ENCODE measurements around the gene UBTD1. TPM values are rescaled to one million over a fixed set of nuclear protein-coding genes. Genes with fewer than 3 reads are reported as not detected.

Gene UBTD1
- total RNA-seq, 1 donor from 2014 or later: 1.7 TPM

DNA sequence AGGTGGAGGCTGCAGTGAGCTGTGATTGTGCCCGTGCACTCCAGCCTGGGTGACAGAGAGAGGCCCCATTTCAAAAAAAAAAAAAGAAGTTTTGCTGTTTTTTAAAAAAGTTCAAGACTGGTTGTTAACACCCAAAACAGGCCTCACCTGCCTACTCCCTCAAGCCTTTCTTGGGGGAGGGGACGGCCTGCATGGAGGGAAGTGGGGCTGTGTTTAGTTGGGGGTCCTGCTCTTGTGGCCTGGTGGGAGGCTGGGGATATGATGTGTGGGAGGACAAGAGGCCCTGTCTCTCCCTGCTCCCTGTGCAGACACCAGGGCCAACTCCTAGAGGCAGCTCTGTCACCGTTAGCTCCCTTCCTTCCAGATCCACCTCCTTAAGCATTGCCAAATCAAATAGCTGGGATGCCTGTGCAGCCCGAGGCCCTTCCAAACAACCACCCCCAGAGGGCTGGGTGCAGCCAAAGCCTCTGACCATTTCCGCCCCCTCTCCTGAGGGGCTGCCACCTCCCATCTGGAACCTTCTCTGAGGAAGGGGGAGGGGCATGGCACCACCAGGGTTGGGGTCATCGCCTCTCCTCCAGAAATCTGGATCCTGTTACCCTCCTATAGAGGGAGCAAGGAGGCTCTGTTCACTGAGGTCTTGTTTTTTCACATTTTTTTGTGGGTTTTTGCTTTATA is 40.9 kb downstream of the UBTD1 start:
- intact Hi-C loops (cut with micrococcal nuclease): no loop called here
- Mint-ChIP-seq H3K9me3 (no peaks in the 10 kb centered on the region), H3K36me3 (ENCODE audit: low read depth) (no peaks in the 10 kb centered on the region), H3K4me1 (ENCODE audit: low read depth) (peaks cover 21% of the 10 kb centered on the region), H3K4me3 (no peak overlapping the region), H3K27ac (peak overlapping the region; percentile 52), H3K27me3 (ENCODE audit: insufficient read depth) (peaks cover 2% of the 10 kb centered on the region)
- DNase-seq (ENCODE audit: low spot score): no peak

DNA sequence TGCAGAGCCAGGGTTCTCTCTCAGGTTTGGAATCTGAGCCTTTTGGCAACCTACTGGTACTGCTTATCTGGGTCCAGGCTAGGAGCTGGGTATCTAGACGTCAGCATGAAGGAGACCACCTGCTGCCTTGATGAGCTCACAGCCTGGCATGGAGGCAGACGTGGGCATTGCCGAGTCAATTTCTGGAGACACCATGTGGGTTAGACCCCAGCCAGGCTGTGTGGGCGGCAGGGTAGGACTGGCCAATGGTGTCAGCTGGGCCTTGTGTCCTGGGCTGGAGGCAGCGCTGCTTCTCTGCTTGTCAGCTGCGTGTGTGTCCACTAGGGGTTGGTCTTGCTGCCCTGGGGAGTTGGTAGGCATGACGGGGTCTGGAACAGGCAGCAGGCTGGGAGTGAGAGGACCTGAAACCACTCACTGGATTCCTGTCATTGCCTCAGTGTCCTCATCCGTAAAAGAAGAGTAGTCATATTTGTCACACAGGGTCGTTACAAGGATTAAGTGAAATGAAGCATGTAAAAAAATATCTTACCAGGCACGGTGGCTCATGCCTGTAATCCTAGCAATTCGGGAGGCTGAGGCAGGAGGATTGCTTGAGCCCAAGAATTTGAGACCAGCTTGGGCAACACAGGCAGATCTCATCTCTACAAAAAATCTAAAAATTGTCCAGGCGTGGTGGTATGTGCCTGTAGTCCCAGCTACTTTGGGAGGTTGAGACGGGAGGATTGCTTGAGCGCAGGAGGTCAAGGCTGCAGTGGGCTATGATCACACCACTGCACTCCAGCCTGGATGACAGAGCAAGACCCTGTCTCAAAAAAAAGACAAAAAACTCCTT is 42.2 kb downstream of the UBTD1 start:
- peaks cover 2% of the 10 kb centered on the region for H3K27me3 Mint-ChIP-seq (ENCODE audit: insufficient read depth)
- no peaks in the 10 kb centered on the region for H3K9me3 Mint-ChIP-seq
- intact Hi-C loops (cut with micrococcal nuclease): no loop called here
- no peak overlapping the region for H3K27ac Mint-ChIP-seq
- H3K4me3 Mint-ChIP-seq: no peak overlapping the region
- no peaks in the 10 kb centered on the region for H3K36me3 Mint-ChIP-seq (ENCODE audit: low read depth)
- DNase-seq (ENCODE audit: low spot score): no peak
- H3K4me1 Mint-ChIP-seq (ENCODE audit: low read depth): peaks cover 29% of the 10 kb centered on the region

DNA sequence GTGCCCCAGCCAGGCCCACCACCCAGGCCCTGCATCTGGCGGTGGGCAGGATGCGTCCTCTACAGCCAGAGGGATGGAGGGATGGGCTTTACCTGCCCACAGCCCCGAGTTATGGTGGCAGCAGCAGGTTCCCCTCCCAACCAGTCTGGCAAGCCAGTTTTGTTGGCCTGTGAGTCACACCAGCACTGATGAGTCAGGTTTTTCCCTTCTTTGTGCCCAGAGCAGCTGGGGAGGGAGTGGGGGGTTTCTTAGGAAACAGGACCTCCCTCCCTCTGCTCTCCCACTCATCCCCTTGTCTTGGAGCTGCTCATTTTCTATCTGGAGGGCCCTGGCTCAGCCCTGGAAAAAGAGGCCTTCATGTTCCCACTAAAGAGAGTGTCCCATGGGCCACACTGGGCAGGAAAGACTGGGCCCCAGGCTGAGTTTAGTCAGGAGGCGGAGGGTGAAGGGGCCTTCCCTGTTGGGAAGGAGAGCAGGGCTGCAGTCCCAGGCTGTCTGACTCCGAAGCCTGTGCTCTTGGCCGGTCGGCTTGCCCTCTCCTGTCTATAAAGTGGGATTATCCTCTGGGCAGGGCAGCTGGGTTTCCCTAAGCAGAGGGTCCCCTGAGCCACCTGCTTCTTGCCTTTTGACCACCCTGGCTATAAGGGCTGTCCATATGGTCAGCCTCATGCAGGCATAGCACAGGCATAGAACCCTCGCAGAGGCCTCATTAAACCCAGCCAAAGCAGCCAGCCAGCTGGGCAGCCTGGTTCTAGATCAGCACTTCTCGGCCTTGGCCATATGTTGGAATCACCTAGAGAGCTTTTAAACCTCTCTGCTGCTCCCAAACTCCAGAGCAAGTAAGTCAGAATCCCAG is 43.7 kb downstream of the UBTD1 start:
- no peaks in the 10 kb centered on the region for H3K36me3 Mint-ChIP-seq (ENCODE audit: low read depth)
- no peak overlapping the region for H3K4me3 Mint-ChIP-seq
- peak overlapping the region; percentile 85 for H3K27ac Mint-ChIP-seq
- peaks cover 29% of the 10 kb centered on the region for H3K4me1 Mint-ChIP-seq (ENCODE audit: low read depth)
- peaks cover 2% of the 10 kb centered on the region for H3K27me3 Mint-ChIP-seq (ENCODE audit: insufficient read depth)
- intact Hi-C loops (cut with micrococcal nuclease): loop anchor here (1.0 kb wide), 1 partner anchor 44 kb away; the partner anchor contains the start of genes MMS19 and UBTD1
- no peaks in the 10 kb centered on the region for H3K9me3 Mint-ChIP-seq
- DNase-seq (ENCODE audit: low spot score): no peak

DNA sequence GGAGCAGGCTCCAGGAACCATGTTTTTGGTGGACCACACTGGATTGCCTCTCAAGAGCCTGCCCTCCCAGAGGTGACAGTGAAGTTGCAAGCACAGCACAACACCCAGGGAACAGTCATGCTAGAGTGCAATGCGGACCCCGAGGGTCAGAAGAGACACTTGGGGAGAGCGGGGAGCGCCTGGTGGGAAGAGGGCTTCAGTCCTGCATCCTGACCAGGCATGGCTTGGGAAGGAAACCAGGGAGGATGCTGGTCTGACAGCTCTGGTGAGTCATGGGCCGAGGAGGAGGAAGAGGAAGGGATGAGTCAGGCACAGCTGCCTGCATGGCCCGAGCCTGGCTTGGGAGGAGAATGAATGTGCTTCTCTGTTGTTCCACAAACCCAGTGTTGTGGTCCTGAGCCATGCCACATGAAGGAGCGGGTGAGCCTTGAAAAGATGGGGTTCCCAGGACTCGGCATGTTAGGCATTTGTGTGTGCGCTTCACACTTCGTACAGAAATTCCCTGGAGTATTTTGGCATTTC is 44.4 kb downstream of the UBTD1 start:
- Mint-ChIP-seq H3K4me3 (no peak overlapping the region), H3K4me1 (ENCODE audit: low read depth) (peaks cover 32% of the 10 kb centered on the region)

DNA sequence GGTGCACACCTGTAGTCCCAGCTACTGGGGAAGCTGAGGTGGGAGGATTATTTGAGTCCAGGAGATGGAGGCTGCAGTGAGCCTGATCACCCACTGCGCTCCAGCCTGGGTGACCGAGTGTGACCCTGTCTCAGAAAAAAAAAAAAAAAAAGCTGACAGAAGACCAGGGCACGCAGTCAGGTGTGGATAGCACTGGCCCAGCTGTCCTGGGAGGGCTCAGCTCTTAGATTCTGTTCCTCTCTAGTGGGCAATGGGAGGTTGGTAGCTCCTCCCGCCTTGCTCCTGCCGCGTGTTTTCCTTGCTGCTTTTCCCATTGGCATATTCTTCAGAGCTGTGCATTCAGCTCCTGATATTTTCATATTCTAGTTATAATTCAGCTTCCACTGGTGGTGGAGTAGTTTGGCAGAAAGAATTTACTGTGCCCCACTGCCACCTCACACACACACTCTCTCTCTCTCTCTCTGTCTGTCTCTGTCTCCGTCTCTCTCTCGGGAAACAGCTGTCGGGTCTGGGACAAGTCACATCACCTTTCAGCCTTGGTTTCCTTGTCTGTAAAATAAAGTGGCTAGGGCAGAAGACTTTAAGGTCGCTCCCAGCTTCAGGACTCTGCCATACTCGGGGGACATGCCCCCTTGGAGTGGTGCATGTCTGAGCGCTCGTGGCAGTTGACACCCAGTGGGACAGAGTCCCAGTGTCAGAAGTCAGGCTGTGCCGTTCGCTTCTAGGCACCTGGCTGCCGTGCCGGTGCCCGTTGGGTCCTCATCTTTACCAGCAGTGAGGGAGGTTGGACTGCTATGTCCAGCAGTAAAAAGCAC is 47.9 kb downstream of the UBTD1 start:
- H3K4me3 Mint-ChIP-seq: no peak overlapping the region
- no peak overlapping the region for H3K27ac Mint-ChIP-seq
- peaks cover 35% of the 10 kb centered on the region for H3K4me1 Mint-ChIP-seq (ENCODE audit: low read depth)
- no peaks in the 10 kb centered on the region for H3K27me3 Mint-ChIP-seq (ENCODE audit: insufficient read depth)
- no peak for DNase-seq (ENCODE audit: low spot score)
- H3K9me3 Mint-ChIP-seq: no peaks in the 10 kb centered on the region
- no peaks in the 10 kb centered on the region for H3K36me3 Mint-ChIP-seq (ENCODE audit: low read depth)
- intact Hi-C loops (cut with micrococcal nuclease): no loop called here

More for the DNA sequence above, 44.4 kb downstream of the UBTD1 start:
- peak; percentile 14 for DNase-seq (ENCODE audit: low spot score)
- H3K27me3 Mint-ChIP-seq (ENCODE audit: insufficient read depth): peaks cover 2% of the 10 kb centered on the region
- H3K27ac Mint-ChIP-seq: peak overlapping the region; percentile 85
- intact Hi-C loops (cut with micrococcal nuclease): no loop called here
- no peaks in the 10 kb centered on the region for H3K9me3 Mint-ChIP-seq
- no peaks in the 10 kb centered on the region for H3K36me3 Mint-ChIP-seq (ENCODE audit: low read depth)

DNA sequence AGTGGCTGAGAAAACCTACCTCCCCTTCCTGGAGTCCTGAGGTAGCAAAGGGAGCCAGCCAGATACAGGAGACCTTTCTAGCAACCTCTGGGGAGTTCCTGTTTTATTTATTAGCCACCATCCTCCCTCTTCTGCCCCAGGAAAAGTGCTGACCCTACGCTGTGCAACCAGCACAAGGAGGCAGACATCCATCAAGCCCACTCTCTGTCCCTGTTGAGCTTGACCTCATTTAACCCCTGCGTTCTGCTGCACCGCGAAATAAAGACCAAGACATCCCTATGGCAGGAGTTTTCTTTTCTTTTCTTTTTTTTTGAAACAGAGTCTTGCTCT is 48.5 kb downstream of the UBTD1 start:
- no peaks in the 10 kb centered on the region for H3K36me3 Mint-ChIP-seq (ENCODE audit: low read depth)
- no peaks in the 10 kb centered on the region for H3K9me3 Mint-ChIP-seq
- peaks cover 31% of the 10 kb centered on the region for H3K4me1 Mint-ChIP-seq (ENCODE audit: low read depth)
- no peak overlapping the region for H3K27ac Mint-ChIP-seq
- intact Hi-C loops (cut with micrococcal nuclease): no loop called here
- H3K4me3 Mint-ChIP-seq: no peak overlapping the region
- DNase-seq (ENCODE audit: low spot score): no peak
- no peaks in the 10 kb centered on the region for H3K27me3 Mint-ChIP-seq (ENCODE audit: insufficient read depth)

DNA sequence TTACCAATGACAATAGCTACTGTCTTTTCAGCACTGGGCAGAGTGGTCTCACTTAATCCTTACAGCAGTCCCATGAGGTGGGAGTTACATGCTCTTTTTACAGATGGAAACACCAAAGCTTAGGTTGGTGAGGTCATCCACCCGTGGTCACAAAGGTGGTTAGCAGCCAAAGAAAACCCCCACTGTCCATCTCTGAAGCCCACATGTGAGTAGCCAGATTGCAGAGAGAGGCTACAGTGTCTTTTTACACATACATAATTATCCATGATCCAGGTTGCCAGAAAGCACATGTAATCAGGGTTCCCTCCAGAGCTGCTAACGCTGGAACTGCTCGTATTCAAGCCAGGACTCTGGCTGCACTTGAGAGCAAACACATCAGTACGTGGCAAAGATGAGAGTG is 49.2 kb downstream of the UBTD1 start:
- H3K36me3 Mint-ChIP-seq (ENCODE audit: low read depth): no peaks in the 10 kb centered on the region
- intact Hi-C loops (cut with micrococcal nuclease): no loop called here
- no peaks in the 10 kb centered on the region for H3K9me3 Mint-ChIP-seq
- no peak overlapping the region for H3K27ac Mint-ChIP-seq
- H3K27me3 Mint-ChIP-seq (ENCODE audit: insufficient read depth): no peaks in the 10 kb centered on the region
- no peak for DNase-seq (ENCODE audit: low spot score)
- H3K4me1 Mint-ChIP-seq (ENCODE audit: low read depth): peaks cover 23% of the 10 kb centered on the region
- no peak overlapping the region for H3K4me3 Mint-ChIP-seq

DNA sequence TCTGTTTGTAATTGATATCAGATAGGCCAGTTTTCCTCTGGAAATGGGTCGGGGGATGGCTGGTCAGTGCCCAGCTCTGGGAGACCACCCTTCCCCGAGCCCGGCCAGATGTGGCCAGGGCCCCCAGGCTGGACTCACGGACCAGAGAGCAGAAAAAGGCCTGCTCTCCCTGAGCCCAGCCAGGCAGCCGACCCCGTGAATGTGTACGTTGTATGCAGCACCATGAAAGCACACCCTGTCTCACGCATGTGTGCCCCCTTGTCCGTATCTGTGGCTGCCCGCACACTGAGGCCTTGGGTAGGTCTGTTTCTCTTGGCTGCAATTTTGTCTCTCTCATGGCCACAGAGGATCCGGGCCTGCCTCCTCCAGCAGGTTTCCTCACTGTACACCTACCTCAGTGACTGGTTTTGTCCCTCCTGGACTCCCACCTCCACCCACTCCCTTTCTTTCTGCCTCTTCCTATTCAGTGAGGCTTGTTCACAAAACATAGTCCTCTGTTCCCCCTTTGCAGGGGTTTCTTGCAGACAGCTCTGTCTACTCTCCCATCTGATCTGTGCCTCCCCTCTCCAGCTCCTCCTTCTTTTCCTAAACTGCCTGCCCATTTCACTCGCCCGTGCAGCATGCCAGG is 50.2 kb downstream of the UBTD1 start:
- H3K4me1 Mint-ChIP-seq (ENCODE audit: low read depth): peaks cover 15% of the 10 kb centered on the region
- H3K4me3 Mint-ChIP-seq: no peak overlapping the region
- intact Hi-C loops (cut with micrococcal nuclease): no loop called here
- H3K36me3 Mint-ChIP-seq (ENCODE audit: low read depth): no peaks in the 10 kb centered on the region
- H3K9me3 Mint-ChIP-seq: no peaks in the 10 kb centered on the region
- no peak overlapping the region for H3K27ac Mint-ChIP-seq
- H3K27me3 Mint-ChIP-seq (ENCODE audit: insufficient read depth): no peaks in the 10 kb centered on the region
- no peak for DNase-seq (ENCODE audit: low spot score)

DNA sequence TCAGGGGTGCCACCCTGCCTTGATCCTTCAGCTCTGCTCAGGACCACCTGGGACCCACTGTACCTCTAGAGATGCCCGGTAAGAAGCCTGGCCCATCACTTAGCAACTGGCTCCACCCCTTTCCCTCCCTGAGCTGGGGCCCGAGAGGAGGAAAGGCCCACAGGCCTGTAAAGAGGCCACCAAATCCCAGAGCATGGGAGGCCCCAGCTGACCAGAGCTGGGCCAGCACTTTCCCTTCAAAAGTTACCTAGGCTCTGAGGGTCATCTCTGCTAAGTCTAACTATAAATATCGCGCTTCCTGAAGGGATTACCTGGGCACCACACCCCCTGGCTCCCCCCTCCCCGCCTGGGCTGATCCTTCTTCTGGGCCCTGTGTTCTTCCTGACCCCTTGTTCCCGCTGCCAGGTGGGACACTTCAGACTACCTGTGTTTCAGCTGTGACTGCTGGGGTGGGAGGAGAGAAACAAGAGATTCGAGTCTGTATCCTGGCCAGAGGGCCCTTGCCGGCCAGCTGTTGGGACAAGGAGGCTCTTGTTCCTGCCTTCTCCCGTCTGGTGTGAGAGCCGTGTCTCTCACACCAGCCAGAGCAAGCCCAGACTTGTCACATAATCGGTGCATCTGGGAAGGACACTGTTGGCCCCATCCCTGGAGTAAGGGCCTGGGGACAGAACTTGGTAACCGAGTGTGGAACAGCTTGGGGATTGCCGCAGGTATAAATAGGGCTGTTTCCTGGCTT is 51.0 kb downstream of the UBTD1 start:
- H3K4me1 Mint-ChIP-seq (ENCODE audit: low read depth): peaks cover 14% of the 10 kb centered on the region
- H3K27ac Mint-ChIP-seq: no peak overlapping the region
- no peaks in the 10 kb centered on the region for H3K9me3 Mint-ChIP-seq
- DNase-seq (ENCODE audit: low spot score): no peak
- no peaks in the 10 kb centered on the region for H3K27me3 Mint-ChIP-seq (ENCODE audit: insufficient read depth)
- no peak overlapping the region for H3K4me3 Mint-ChIP-seq
- intact Hi-C loops (cut with micrococcal nuclease): no loop called here
- no peaks in the 10 kb centered on the region for H3K36me3 Mint-ChIP-seq (ENCODE audit: low read depth)

DNA sequence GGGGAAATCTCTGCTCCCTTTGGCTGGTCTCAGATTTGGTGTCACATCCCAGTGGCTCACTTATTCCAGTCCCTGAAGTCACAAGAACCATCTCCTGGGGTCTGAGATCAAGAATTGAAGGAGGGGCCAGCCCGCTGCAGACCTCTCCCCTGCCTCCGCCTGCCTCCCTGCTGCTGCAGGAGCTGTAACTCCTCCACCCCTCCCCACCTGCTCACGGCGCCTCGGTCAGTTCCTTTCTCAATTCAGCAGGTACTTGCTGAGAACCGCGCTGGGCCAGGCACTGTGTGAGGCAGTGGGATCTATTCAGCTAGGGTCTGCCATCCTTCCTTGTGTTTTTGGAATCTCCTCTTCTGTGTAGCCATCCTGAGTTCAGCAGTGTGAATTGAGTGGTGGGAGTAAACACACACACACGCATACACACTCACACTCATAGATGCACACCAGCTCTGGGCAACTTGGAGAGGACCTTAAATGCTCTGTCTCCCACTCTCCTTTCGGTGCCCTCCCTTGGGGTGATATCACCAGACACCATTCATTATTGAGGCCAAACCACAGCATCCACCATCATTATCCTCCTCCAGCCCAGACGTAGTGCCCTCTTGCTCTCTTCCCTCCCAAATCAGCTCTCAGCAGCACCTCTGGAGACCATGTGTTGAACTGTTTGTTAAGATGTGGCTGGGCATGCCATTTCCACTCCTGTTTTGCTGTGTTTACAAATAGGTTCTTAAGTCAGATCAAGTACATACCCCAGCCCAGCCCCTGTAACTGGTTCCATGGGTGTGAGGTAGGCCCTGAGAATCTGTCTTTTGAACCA is 51.8 kb downstream of the UBTD1 start:
- DNase-seq (ENCODE audit: low spot score): no peak
- Mint-ChIP-seq H3K9me3 (no peaks in the 10 kb centered on the region), H3K27ac (peak overlapping the region; percentile 57), H3K4me1 (ENCODE audit: low read depth) (peaks cover 6% of the 10 kb centered on the region), H3K36me3 (ENCODE audit: low read depth) (no peaks in the 10 kb centered on the region), H3K27me3 (ENCODE audit: insufficient read depth) (no peaks in the 10 kb centered on the region), H3K4me3 (no peak overlapping the region)
- intact Hi-C loops (cut with micrococcal nuclease): no loop called here

DNA sequence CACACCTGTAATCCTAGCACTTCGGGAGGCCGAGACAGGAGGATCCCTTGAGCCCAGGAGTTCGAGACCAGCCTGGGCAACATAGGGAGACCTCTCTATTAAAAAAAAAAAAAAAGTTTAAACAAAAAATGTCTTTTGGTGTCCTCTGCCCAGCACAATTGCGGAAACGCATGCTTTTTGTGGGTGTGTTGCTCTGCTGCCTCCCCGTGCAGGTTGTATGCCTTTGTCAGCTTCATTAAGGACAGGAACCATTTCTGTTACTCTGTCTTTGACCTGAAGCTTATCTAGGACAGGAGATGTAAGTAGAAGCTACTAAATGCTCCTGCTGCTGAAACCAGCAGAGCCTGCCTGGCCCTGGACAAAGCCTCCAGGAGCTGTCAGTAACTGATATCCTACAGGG is 52.5 kb downstream of the UBTD1 start:
- DNase-seq (ENCODE audit: low spot score): no peak
- no peaks in the 10 kb centered on the region for H3K9me3 Mint-ChIP-seq
- no peak overlapping the region for H3K4me3 Mint-ChIP-seq
- H3K4me1 Mint-ChIP-seq (ENCODE audit: low read depth): peaks cover 6% of the 10 kb centered on the region
- no peak overlapping the region for H3K27ac Mint-ChIP-seq
- intact Hi-C loops (cut with micrococcal nuclease): no loop called here
- H3K27me3 Mint-ChIP-seq (ENCODE audit: insufficient read depth): no peaks in the 10 kb centered on the region
- no peaks in the 10 kb centered on the region for H3K36me3 Mint-ChIP-seq (ENCODE audit: low read depth)

Data from activated T-helper 1 cell treated with anti-CD3 and anti-CD28 coated beads, Interleukin-12 subunit alpha, Interleukin-12 subunit beta, Interleukin-2, Interleukin-4 antibody, amounts not matched to agents 30 ng/mL and 10 ng/mL and 1 ng/mL, durations not matched to agents 14 hours and 24 hours and 36 hours (primary cell).